ENCODE data around the gene COL4A3. TPM values are rescaled to one million over a fixed set of nuclear protein-coding genes. Genes with fewer than 3 reads are reported as not detected.

The COL4A3 gene
- total RNA-seq, 1 experiment from 2014 or later: 0.15 TPM

GRCh38 chr2:227194219-227194618 lies 29.8 kb downstream of the COL4A3 start:
- Histone ChIP-seq H2BK5ac (ENCODE audit: insufficient read length, low read length) (no peak overlapping the region), H3T11ph (ENCODE audit: low read length) (no peak overlapping the region), H3K23me2 (ENCODE audit: insufficient read length, low read depth, low read length, poor library complexity, severe bottlenecking) (no peaks in the 10 kb centered on the region), H4K91ac (ENCODE audit: insufficient read length, low read depth, low read length) (no peak overlapping the region), H3K4me2 (ENCODE audit: insufficient read depth, insufficient read length, low read length) (no peak overlapping the region), H4K5ac (ENCODE audit: insufficient read length, low read depth, low read length) (no peak overlapping the region), H3K9me3 (ENCODE audit: control insufficient read depth, low read depth, low read length) (no peaks in the 10 kb centered on the region), H4K8ac (replicated peaks; ENCODE audit: insufficient read length, low read depth, low read length) (no peak overlapping the region), H3K14ac (ENCODE audit: insufficient read depth, low read length) (no peak overlapping the region), H2AK5ac (ENCODE audit: insufficient read length, low read length) (no peak overlapping the region), H2BK12ac (ENCODE audit: insufficient read length, low read depth, low read length) (no peak overlapping the region), H3K23ac (ENCODE audit: insufficient read length, low read depth, low read length) (no peak overlapping the region), H3K18ac (ENCODE audit: insufficient read length, low read depth, low read length) (no peak overlapping the region), H2BK20ac (ENCODE audit: low read depth, low read length, poor library complexity, severe bottlenecking) (no peak overlapping the region), H3K27ac (ENCODE audit: insufficient read length, low read depth, low read length) (no peak overlapping the region), H2BK15ac (ENCODE audit: low read depth, low read length) (no peak overlapping the region), H3K4ac (ENCODE audit: low read depth, low read length) (no peak overlapping the region), H3K79me1 (ENCODE audit: insufficient read depth, low read depth, low read length, poor library complexity, severe bottlenecking) (no peaks in the 10 kb centered on the region), H3K27me3 (ENCODE audit: insufficient read depth, low read length) (no peaks in the 10 kb centered on the region), H3K56ac (ENCODE audit: insufficient read length, low read depth, low read length) (no peak overlapping the region), H3K4me1 (ENCODE audit: insufficient read depth, low read length) (no peaks in the 10 kb centered on the region), H3K79me2 (ENCODE audit: insufficient read depth, low read length) (no peaks in the 10 kb centered on the region), H3K9ac (ENCODE audit: extremely low read depth, insufficient read length, low read length) (no peak overlapping the region), H2AFZ (ENCODE audit: low read length) (no peak overlapping the region), H2BK120ac (ENCODE audit: low read depth, low read length, poor library complexity, severe bottlenecking) (no peak overlapping the region), H4K20me1 (ENCODE audit: control insufficient read depth, insufficient read depth, insufficient read length) (no peaks in the 10 kb centered on the region)
- no peak overlapping the region for H3K4me3 Mint-ChIP-seq
- WGBS (ENCODE audit: extremely low coverage, insufficient read length, low lambda C conversion rate): no CpG with 5 or more reads among the region's 2 CpGs
- TF ChIP-seq, protein P1, sequence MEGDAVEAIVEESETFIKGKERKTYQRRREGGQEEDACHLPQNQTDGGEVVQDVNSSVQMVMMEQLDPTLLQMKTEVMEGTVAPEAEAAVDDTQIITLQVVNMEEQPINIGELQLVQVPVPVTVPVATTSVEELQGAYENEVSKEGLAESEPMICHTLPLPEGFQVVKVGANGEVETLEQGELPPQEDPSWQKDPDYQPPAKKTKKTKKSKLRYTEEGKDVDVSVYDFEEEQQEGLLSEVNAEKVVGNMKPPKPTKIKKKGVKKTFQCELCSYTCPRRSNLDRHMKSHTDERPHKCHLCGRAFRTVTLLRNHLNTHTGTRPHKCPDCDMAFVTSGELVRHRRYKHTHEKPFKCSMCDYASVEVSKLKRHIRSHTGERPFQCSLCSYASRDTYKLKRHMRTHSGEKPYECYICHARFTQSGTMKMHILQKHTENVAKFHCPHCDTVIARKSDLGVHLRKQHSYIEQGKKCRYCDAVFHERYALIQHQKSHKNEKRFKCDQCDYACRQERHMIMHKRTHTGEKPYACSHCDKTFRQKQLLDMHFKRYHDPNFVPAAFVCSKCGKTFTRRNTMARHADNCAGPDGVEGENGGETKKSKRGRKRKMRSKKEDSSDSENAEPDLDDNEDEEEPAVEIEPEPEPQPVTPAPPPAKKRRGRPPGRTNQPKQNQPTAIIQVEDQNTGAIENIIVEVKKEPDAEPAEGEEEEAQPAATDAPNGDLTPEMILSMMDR (conservative IDR thresholded peaks at IDR 0.05): no peak
- H3K27me3 Mint-ChIP-seq (ENCODE audit: low read depth): peaks cover 2% of the 10 kb centered on the region
- H3K9me3 Mint-ChIP-seq: no peaks in the 10 kb centered on the region
- DNase-seq: no peak
- H3K4me1 Mint-ChIP-seq: peaks cover 10 to 17% of the 10 kb centered on the region in 2 experiments
- H3K36me3 Mint-ChIP-seq (ENCODE audit: insufficient read depth in 1 of 3, low read depth in 3 of 3): 0 out of 7 replicates have a peak, but pooled peaks cover 0 to 2% (median 0%) of the 10 kb centered on the region in 3 experiments
- no peak overlapping the region for H3K27ac Mint-ChIP-seq
